Fibroblast of skin of left biceps (primary cell): ENCODE results near the gene GRM7.

Experiments
- DNase-seq, 2 experiments: peaks; one replicate each; pipeline ENCODE4 v3.0.0-alpha.2; 2013; ENCODE audit warnings: low read depth in 2 of 2

The GRM7 gene

DNA sequence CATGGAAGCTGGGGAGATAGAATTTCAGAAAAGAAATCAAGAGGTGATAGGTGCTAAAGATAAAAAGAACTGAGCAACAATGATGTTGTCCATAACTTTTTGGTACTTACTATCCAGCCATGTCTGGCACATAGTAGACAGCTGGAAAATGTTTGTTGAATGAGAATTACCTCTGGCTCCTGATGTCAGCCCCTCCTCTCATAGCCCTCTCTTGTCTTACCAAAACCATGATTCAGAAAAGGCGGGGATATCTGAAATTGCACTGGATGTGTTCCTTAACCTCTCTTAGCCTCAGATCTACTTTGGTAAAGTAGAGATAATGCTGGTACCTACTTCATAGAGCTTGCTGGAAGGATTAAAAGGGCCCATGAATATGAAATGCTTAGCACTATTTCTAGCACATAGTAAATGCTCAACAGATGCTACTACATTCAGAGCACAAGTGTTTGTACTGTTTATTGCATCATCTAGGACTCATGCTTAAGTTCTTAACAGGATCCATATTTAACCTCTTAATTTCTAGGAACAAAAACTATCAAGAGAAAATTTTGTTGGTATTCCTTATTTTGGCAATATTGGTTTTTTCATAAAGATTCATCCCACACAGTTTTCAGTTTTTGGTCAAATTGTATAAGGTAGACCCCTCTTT, 859.9 kb downstream of the GRM7 start:
- DNase-seq: no peak

GRCh38 chr3:7721869-7722268, 861.0 kb downstream of the GRM7 start:
- DNase-seq: no peak

DNA sequence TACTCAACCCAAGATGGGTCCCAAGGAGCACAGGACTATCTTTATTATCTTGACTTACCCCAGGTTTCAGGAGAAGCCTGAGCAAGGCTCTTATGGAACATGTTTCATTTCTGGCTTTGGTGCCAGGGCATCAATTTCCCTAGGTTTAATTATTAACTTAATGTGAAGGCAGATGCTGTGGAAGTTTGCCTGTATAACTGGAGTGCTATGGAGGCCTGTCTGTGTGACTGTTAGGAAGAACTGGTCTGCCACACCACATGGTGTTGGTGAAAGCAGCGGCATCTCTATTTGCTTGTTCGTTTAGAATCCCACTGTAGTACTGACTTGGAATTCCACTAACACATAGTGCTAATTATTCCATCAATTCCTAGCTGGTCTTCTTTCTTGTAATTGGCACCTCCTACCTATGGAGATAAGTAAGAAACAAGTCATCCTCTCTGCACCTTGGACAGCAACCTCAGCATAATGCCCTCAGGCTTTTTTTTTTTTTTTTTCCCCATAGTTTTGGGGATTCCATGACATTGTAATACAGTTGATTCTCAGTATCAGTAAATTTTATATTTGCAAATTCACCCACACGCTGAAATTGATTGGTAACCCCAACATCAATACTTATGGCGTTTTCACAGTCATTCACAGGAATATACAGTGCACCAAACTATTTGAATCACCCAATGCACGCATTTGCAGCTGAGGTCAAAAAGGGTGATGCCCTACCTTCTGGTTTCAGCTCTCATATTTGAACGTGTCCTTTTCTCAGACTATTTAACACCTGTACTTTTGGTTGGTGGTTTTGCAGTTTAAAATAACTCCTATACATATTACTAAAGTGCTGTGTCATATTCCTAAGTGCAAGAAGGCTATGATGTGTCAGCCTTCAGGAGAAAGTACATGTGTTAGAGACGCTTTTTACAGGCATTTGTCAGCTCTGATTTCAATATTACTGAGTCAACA, 867.9 kb downstream of the GRM7 start:
- DNase-seq: no peak

- DNase-seq: no peak
Measured at GRCh38 chr3:7733933-7734332, 873.0 kb downstream of the GRM7 start.

GRCh38 chr3:7734456-7734855, 873.5 kb downstream of the GRM7 start:
- no peak for DNase-seq

DNA sequence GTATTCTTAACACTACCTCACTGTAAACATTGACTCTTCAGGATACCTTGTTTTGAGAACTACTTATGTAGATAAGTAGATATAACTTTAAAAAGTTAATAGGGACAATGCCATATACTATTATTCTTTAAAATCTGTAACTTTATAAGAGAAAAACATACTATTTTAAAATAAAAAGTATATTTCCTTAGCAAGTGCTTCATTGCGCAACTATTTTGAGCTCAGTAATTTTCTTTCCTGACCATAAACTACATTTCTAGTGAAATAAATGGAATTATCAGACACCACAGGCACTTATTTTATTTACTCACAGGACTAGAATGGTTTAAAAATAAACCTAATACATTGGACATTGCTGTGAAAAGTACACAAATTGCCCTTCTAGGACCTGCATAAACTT, 876.3 kb downstream of the GRM7 start:
- DNase-seq: no peak

GRCh38 chr3:7739754-7740153, 878.8 kb downstream of the GRM7 start:
- no peak for DNase-seq

GRCh38 chr3:7740458-7740857, 879.5 kb downstream of the GRM7 start:
- DNase-seq: no peak

GRCh38 chr3:7744850-7745249, 883.9 kb downstream of the GRM7 start:
- no peak for DNase-seq

- DNase-seq: no peak
Measured at GRCh38 chr3:7745711-7746110, 884.8 kb downstream of the GRM7 start.

DNA sequence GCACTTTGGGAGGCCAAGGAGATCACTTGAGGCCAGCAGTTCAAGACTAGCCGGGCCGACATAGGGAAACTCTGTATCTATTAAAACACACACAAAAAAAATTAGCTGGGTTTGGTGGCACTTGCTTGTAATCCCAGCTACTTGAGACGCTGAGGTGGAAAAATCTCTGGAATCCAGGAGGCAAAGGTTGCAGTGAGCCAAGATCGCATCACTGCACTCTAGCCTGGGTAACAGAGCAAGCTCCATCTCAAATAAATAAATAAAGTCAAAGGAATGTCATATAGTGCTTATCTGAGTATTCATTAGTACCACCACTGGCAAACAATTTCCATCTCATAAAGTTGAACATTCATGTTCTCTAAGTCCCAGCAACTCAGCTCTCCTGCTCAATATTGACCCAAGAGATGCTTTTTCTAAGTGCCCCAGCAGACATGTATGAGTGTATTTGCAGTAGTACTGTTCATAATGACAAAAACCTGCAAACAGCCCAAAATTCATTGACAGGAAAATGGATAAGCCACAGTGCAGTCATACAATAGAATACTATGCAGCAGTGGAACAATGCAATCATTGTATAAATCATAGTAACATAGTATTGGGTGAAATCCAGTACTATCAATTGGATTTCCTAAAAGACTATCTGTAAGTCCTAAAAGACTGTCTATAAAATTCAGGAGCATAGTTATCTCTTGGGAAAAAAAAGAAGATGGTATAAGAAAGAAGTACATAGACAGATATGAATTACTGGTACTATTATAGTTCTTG, 889.2 kb downstream of the GRM7 start:
- no peak for DNase-seq

DNA sequence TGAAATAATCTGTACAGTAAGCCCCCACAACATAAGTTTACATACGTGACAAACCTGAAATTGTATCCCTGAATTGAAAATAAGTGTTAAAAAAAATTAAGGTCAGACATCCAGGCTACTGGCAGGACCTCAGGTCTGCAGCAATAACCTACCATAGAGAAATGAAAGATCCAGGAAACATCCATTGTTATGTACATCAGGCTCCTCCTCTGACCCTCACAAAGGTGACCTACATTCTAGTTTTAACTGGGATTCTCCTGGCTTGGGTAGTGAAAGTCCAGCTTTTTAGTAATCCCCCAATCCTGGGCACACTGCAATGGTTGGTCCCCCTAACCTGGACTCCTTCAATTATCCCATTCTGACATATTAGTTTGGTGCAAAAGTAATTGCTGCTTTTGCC, 891.1 kb downstream of the GRM7 start:
- DNase-seq: no peak

- DNase-seq: no peak
Measured at GRCh38 chr3:7754653-7755441, 893.9 kb downstream of the GRM7 start.

GRCh38 chr3:7759630-7760029, 898.7 kb downstream of the GRM7 start:
- no peak for DNase-seq

- DNase-seq: no peak
Measured at GRCh38 chr3:7760718-7761117, 899.8 kb downstream of the GRM7 start.

- DNase-seq: no peak
Measured at GRCh38 chr3:7764115-7764514, 903.2 kb downstream of the GRM7 start.

DNA sequence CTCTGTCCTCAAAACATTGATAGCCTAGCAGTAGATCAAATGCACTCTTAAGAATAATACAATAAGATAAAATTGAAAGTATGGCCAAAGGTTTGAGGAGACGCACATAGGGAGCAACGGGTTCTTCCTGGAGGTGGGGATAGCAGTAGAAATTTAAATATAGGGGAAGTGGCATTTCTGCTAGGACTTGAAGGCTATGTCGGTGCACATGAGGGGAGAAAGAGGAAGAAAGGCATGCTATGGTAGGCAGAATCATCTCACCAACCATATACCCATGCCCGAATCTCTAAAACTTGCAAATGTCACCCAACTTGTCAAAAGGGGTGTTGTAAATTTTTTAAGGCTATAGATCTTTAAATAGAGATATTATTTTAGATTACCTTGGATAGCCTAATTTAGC, 905.6 kb downstream of the GRM7 start:
- DNase-seq: no peak

- DNase-seq: no peak
Measured at GRCh38 chr3:7779331-7779730, 918.4 kb downstream of the GRM7 start.

DNA sequence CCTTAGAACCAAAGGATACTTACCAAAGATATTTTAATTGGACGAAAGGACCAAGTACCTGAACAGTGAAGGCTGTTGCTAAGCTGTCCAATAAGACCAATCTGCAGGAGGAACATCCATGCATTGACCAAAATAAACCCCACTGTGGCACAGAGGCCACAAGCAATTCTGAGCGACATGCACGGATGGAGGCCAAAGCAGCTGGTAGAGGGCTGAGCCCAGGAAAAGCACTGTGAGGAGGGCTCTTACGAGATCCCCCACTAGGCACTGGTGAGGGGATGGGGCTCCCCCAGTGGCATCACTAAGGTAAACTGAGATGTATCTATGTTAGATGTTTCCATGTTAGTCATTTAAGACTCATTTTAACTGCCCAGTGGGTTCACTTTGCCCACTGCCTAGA, 920.5 kb downstream of the GRM7 start:
- DNase-seq: no peak

GRCh38 chr3:7787871-7788828, 927.2 kb downstream of the GRM7 start:
- no peak for DNase-seq

DNA sequence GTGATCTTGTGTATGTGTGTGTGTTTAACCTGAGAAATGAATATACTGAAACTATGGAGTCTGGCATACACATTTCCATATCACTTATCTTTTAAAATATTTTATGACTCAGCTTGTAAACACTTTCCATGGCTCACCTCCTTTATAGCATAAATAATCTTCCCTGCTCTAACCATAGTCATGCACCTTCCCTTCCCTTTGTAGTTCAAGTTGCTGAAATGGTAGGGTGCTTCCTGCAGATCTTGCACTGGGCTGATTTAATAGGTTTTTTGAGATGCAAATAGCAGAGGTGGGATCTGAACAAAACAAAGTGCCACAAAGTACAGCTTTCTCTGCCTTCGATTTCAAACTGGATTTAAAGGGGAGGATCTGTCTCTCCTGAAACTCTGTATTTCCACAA, 928.0 kb downstream of the GRM7 start:
- no peak for DNase-seq
